SK-N-SH (cell line): ENCODE measurements around the gene PRKG1. TPM values are rescaled to one million over a fixed set of nuclear protein-coding genes. Genes with fewer than 3 reads are reported as not detected.

Source experiments
- CTCF ChIA-PET: fragments of 300-600, 350-600 bp; formaldehyde crosslinking; extraction: SDS; loops from one replicate; lab custom pipeline; 2021; lab: Yijun Ruan, JAX
- POLR2A ChIA-PET: fragments of 350-600 bp; sonication (Branson Sonifier 250); formaldehyde crosslinking; extraction: SDS; loops from one replicate; lab custom pipeline; 2020; ENCODE audit warnings: antibody characterized with exemption, inconsistent platforms; lab: Yijun Ruan, JAX
- DNase-seq: peaks from one replicate; pipeline ENCODE4 v3.0.0; 2012
- H2AFZ ChIP-seq: fragments of 200-600 bp; sonication (generic); 2 replicates; pipeline ENCODE4 v1.8.1; 2016; ENCODE audit warnings: antibody characterized with exemption, mild to moderate bottlenecking, low read depth
- H3F3A ChIP-seq: fragments of 200-600 bp; sonication (generic); replicated peaks from 2 replicates; pipeline ENCODE3; 2016; ENCODE audit warnings: antibody characterized with exemption, mild to moderate bottlenecking; ENCODE audit not compliant: insufficient read depth
- H3K27ac ChIP-seq, 2 experiments: fragments of 200-500 bp in 1 of 2; fragments of 200-600 bp in 1 of 2; sonication (Bioruptor generic) in 1 of 2; sonication (generic), shearing (Covaris generic) in 1 of 2; 2 replicates each; pipeline versions ENCODE4 v1.5.1 to v1.6.1; 2014 to 2016; ENCODE audit warnings: low read depth in 2 of 2, inconsistent platforms in 1 of 2, low read length in 1 of 2, mild to moderate bottlenecking in 1 of 2, mixed read lengths in 1 of 2
- H3K27me3 ChIP-seq: fragments of 200-600 bp; sonication (generic), shearing (Covaris generic); 2 replicates; pipeline ENCODE4 v1.6.1; 2016; ENCODE audit warnings: mixed run types; ENCODE audit not compliant: insufficient read depth
- H3K36me3 ChIP-seq, 2 experiments: fragments of 200-500 bp in 1 of 2; fragments of 200-600 bp in 1 of 2; sonication (Bioruptor generic) in 1 of 2; sonication (generic) in 1 of 2; replicated peaks in 1 of 2; 2 replicates each; pipeline versions ENCODE3 to v1.5.1; 2014 to 2016; ENCODE audit warnings: low read length in 1 of 2, mild to moderate bottlenecking in 1 of 2; ENCODE audit not compliant: insufficient read depth in 2 of 2, control insufficient read depth in 1 of 2
- H3K4me1 ChIP-seq, 2 experiments: fragments of 200-500 bp in 1 of 2; fragments of 200-600 bp in 1 of 2; sonication (Bioruptor generic) in 1 of 2; sonication (generic), shearing (Covaris generic) in 1 of 2; 2 replicates each; pipeline versions ENCODE4 v1.5.1 to v1.6.1; 2014 to 2016; ENCODE audit warnings: low read depth in 1 of 2, low read length in 1 of 2, mixed run types in 1 of 2; ENCODE audit not compliant: insufficient read depth in 2 of 2, control insufficient read depth in 1 of 2
- H3K4me2 ChIP-seq: fragments of 200-600 bp; sonication (generic), shearing (Covaris generic); 2 replicates; pipeline ENCODE4 v1.6.1; 2017; ENCODE audit warnings: mixed run types
- H3K4me3 ChIP-seq, 2 experiments: fragments of 200-500 bp in 1 of 2; fragments of 200-600 bp in 1 of 2; sonication (Bioruptor generic) in 1 of 2; sonication (generic), shearing (Covaris generic) in 1 of 2; 2 replicates each; pipeline versions ENCODE4 v1.5.1 to v1.8.1; 2014 to 2016; ENCODE audit warnings: low read depth in 2 of 2, inconsistent platforms in 1 of 2, low read length in 1 of 2, mild to moderate bottlenecking in 1 of 2, mixed read lengths in 1 of 2, moderate library complexity in 1 of 2
- H3K79me2 ChIP-seq: fragments of 200-600 bp; sonication (generic); 2 replicates; pipeline ENCODE4 v1.8.1; 2017; ENCODE audit warnings: mild to moderate bottlenecking; ENCODE audit not compliant: insufficient read depth
- H3K9ac ChIP-seq: fragments of 200-600 bp; sonication (generic); 2 replicates; pipeline ENCODE4 v1.6.1; 2017; ENCODE audit warnings: mixed run types
- H3K9me2 ChIP-seq: fragments of 200-600 bp; sonication (generic); 2 replicates; pipeline ENCODE4 v1.6.1; 2017; ENCODE audit warnings: mixed run types
- H3K9me3 ChIP-seq: fragments of 200-600 bp; sonication (generic); 2 replicates; pipeline ENCODE4 v1.6.1; 2017; ENCODE audit warnings: mixed run types, mild to moderate bottlenecking, moderate library complexity
- H4K20me1 ChIP-seq: fragments of 200-600 bp; sonication (generic); 2 replicates; pipeline ENCODE4 v1.6.1; 2017; ENCODE audit warnings: mild to moderate bottlenecking, mixed run types; ENCODE audit not compliant: insufficient read depth
- CHD2 ChIP-seq: fragments of 150-350 bp; IDR thresholded peaks from 2 replicates; pipeline ENCODE4 v1.6.1; 2018; ENCODE audit warnings: low read length; ENCODE audit not compliant: partially characterized antibody
- CTCF ChIP-seq: fragments of 200-600 bp; sonication (generic); IDR thresholded peaks from 2 replicates; pipeline ENCODE4 v1.6.1; 2017; ENCODE audit warnings: antibody characterized with exemption, mild to moderate bottlenecking, moderate library complexity
- EP300 ChIP-seq, 2 experiments: IDR thresholded peaks; 2 replicates each; pipeline versions ENCODE4 v1.4.0 to v1.6.1; 2012; ENCODE audit warnings: borderline replicate concordance in 1 of 2, low read depth in 1 of 2, low read length in 1 of 2
- EZH2phosphoT487 ChIP-seq: fragments of 200-600 bp; sonication (generic); IDR thresholded peaks from 2 replicates; pipeline ENCODE4 v1.6.1; 2017; ENCODE audit warnings: low read depth, mixed run types, mild to moderate bottlenecking, antibody characterized with exemption, moderate library complexity, borderline replicate concordance
- FOSL2 ChIP-seq: IDR thresholded peaks from 2 replicates; pipeline ENCODE4 v1.4.0; 2012; ENCODE audit warnings: low read depth, mild to moderate bottlenecking, moderate library complexity, borderline replicate concordance
- FOXM1 ChIP-seq: IDR thresholded peaks from 2 replicates; pipeline ENCODE4 v1.4.0; 2012; ENCODE audit warnings: low read depth, mild to moderate bottlenecking
- GABPA ChIP-seq: IDR thresholded peaks from 2 replicates; pipeline ENCODE4 v1.4.0; 2012; ENCODE audit warnings: low read depth, mild to moderate bottlenecking
- GATA2 ChIP-seq: sonication (generic); formaldehyde crosslinking; IDR thresholded peaks from 2 replicates; pipeline ENCODE4 v1.5.0; 2020; ENCODE audit warnings: mild to moderate bottlenecking, missing genetic modification reagents
- IRF3 ChIP-seq: fragments of 150-350 bp; IDR thresholded peaks from 2 replicates; pipeline ENCODE4 v1.6.1; 2016; ENCODE audit warnings: mild to moderate bottlenecking, low read depth, low read length
- MAX ChIP-seq: IDR thresholded peaks from 2 replicates; pipeline ENCODE4 v1.4.0; 2012; ENCODE audit warnings: low read depth
- MEF2A ChIP-seq: IDR thresholded peaks from 2 replicates; pipeline ENCODE4 v1.4.0; 2012; ENCODE audit warnings: low read depth, borderline replicate concordance
- NRF1 ChIP-seq: IDR thresholded peaks from 2 replicates; pipeline ENCODE4 v1.6.1; 2012; ENCODE audit warnings: low read depth, mild to moderate bottlenecking, low read length
- PBX3 ChIP-seq: IDR thresholded peaks from 2 replicates; pipeline ENCODE4; 2012
- RCOR1 ChIP-seq: fragments of 150-350 bp; IDR thresholded peaks from 2 replicates; pipeline ENCODE4 v1.6.1; 2017; ENCODE audit warnings: antibody characterized with exemption, low read length
- RFX5 ChIP-seq: IDR thresholded peaks from 2 replicates; pipeline ENCODE4 v1.6.1; 2012; ENCODE audit warnings: mild to moderate bottlenecking, improper control_type of control experiment, low read length
- SIN3A ChIP-seq: IDR thresholded peaks from 2 replicates; pipeline ENCODE4 v1.6.1; 2012; ENCODE audit warnings: low read depth, mild to moderate bottlenecking, low read length, moderate library complexity, borderline replicate concordance
- TCF12 ChIP-seq: IDR thresholded peaks from 2 replicates; pipeline ENCODE4 v1.4.0; 2012
- TEAD4 ChIP-seq: IDR thresholded peaks from 2 replicates; pipeline ENCODE4 v1.4.0; 2012; ENCODE audit warnings: mild to moderate bottlenecking, borderline replicate concordance; ENCODE audit not compliant: insufficient read depth
- USF1 ChIP-seq: IDR thresholded peaks from 2 replicates; pipeline ENCODE4 v1.4.0; 2012; ENCODE audit warnings: low read depth, borderline replicate concordance
- USF2 ChIP-seq: fragments of 150-350 bp; IDR thresholded peaks from 2 replicates; pipeline ENCODE4 v1.6.1; 2017; ENCODE audit warnings: antibody characterized with exemption, low read length, low read depth, borderline replicate concordance
- ZBTB33 ChIP-seq: IDR thresholded peaks from 2 replicates; pipeline ENCODE4 v1.4.0; 2012; ENCODE audit warnings: low read depth, borderline replicate concordance
- WGBS: methylation state at CpG from one replicate; pipeline ENCODE4 v1.1.6; 2017; ENCODE audit warnings: low lambda C conversion rate; 5-methylcytosine and 5-hydroxymethylcytosine counted together
- polyA plus RNA-seq, 3 experiments: library from polyadenylated mRNA; depleted of rRNA; stranded (reverse); fragments of >200 nt; gene quantifications; 2 replicates each; pipeline ENCODE4 v1.2.3, GENCODE V29; 2012

Gene PRKG1
- polyA plus RNA-seq, 1 of the 3 experiments (the other 2 are of a cell fraction): 4.1 TPM

- Histone ChIP-seq H3K27ac (no peak overlapping the region), H3K4me3 (no peak overlapping the region), H3K27me3 (no peaks in the 10 kb centered on the region), H3K79me2 (no peaks in the 10 kb centered on the region), H3F3A (no peaks in the 10 kb centered on the region), H3K9me3 (no peaks in the 10 kb centered on the region), H3K36me3 (no peaks in the 10 kb centered on the region), H2AFZ (no peak overlapping the region), H3K9ac (no peak overlapping the region), H3K4me1 (no peaks in the 10 kb centered on the region), H4K20me1 (no peaks in the 10 kb centered on the region), H3K9me2 (no peaks in the 10 kb centered on the region), H3K4me2 (no peak overlapping the region)
- no peak for TF ChIP-seq EP300 (IDR thresholded peaks at IDR 0.05; ENCODE audit: borderline replicate concordance in 1 of 2, low read depth in 1 of 2, low read length in 1 of 2)
- no peak for TF ChIP-seq NRF1
- TF ChIP-seq IRF3: no peak
- TF ChIP-seq RFX5: no peak
- no peak for TF ChIP-seq ZBTB33
- TF ChIP-seq FOSL2: no peak
- TF ChIP-seq USF2: no peak
- no peak for DNase-seq
- ChIA-PET POLR2A (no interaction called here), CTCF (interaction anchor here (0.9 to 1.8 kb wide), 2 partner anchors 19 to 122 kb away, joined by 3 to 4 read pairs; no protein-coding TSS in a partner anchor)
- whole genome bisulfite sequencing: 61% methylated on average over 4 of the region's 4 CpGs
These were observed 715.6 kb downstream of the PRKG1 start for GRCh38 chr10:51789903-51790302.

- CTCF ChIA-PET: interaction anchor here (0.6 to 1.3 kb wide), 2 partner anchors 10 to 30 kb away, joined by 3 read pairs; no protein-coding TSS in a partner anchor
- no peak for TF ChIP-seq GATA2 (CRISPR knock-in tag)
- no peak for TF ChIP-seq CHD2
- TF ChIP-seq TEAD4: no peak
- TF ChIP-seq FOXM1: no peak
- TF ChIP-seq TCF12: no peak
- TF ChIP-seq EZH2phosphoT487: no peak
- no peak for TF ChIP-seq GABPA
- no peak for TF ChIP-seq USF1
- no peak for TF ChIP-seq PBX3
- no peak for TF ChIP-seq FOSL2
- TF ChIP-seq MEF2A: no peak
- no peak for TF ChIP-seq MAX
- TF ChIP-seq RCOR1: no peak
- no peak for TF ChIP-seq SIN3A
- TF ChIP-seq CTCF: no peak
These were observed 718.4 kb downstream of the PRKG1 start for GRCh38 chr10:51792678-51793077.

More at GRCh38 chr10:51792678-51793077, 718.4 kb downstream of the PRKG1 start:
- DNase-seq: no peak
- Histone ChIP-seq H3K4me2 (no peak overlapping the region), H4K20me1 (no peaks in the 10 kb centered on the region), H2AFZ (no peak overlapping the region), H3K27me3 (no peaks in the 10 kb centered on the region), H3K27ac (no peak overlapping the region), H3K4me1 (no peaks in the 10 kb centered on the region), H3K79me2 (no peaks in the 10 kb centered on the region), H3K36me3 (no peaks in the 10 kb centered on the region), H3K4me3 (no peak overlapping the region), H3K9me3 (no peaks in the 10 kb centered on the region), H3F3A (no peaks in the 10 kb centered on the region), H3K9me2 (no peaks in the 10 kb centered on the region), H3K9ac (no peak overlapping the region)
- POLR2A ChIA-PET: no interaction called here
